HepG2 (cell line): ENCODE measurements around the gene MAPK14.

Source experiments
- BHLHE40 ChIP-seq: IDR thresholded peaks from 2 replicates; pipeline ENCODE4 v1.6.1; 2011; ENCODE audit warnings: low read length, improper control_type of control experiment
- BRD4 ChIP-seq: sonication (generic); formaldehyde crosslinking; IDR thresholded peaks from 2 replicates; pipeline ENCODE4 v1.4.0; 2020; ENCODE audit warnings: missing genetic modification reagents
- CREB1 ChIP-seq, 2 experiments: fragments of 450-650 bp in 1 of 2; IDR thresholded peaks; 2 replicates each; pipeline ENCODE4 v1.6.1; 2016 to 2017; ENCODE audit warnings: control low read depth in 1 of 2, mild to moderate bottlenecking in 1 of 2, missing compliant biosample characterization in 1 of 2, missing genetic modification characterization in 1 of 2
- MED1 ChIP-seq: sonication (generic); formaldehyde crosslinking; IDR thresholded peaks from 2 replicates; pipeline ENCODE4 v1.4.0; 2020; ENCODE audit warnings: missing genetic modification reagents
- NR2C2 ChIP-seq: sonication (generic); formaldehyde crosslinking; IDR thresholded peaks from 2 replicates; pipeline ENCODE4 v1.4.0; 2020; ENCODE audit warnings: missing genetic modification reagents, mild to moderate bottlenecking, moderate library complexity, borderline replicate concordance
- POLR2AphosphoS5 ChIP-seq: IDR thresholded peaks from 2 replicates; pipeline ENCODE4 v1.6.1; 2012; ENCODE audit warnings: low read depth, low read length
- RELA ChIP-seq: sonication (generic); formaldehyde crosslinking; IDR thresholded peaks from 2 replicates; pipeline ENCODE4 v1.4.0; 2020; ENCODE audit warnings: missing genetic modification reagents
- SRY ChIP-seq: sonication (generic); formaldehyde crosslinking; IDR thresholded peaks from 2 replicates; pipeline ENCODE4 v1.8.0; 2022; ENCODE audit warnings: mild to moderate bottlenecking, missing genetic modification reagents
- ZNF282 ChIP-seq: fragments of 450-650 bp; IDR thresholded peaks from 2 replicates; pipeline ENCODE4 v1.6.1; 2018; ENCODE audit not compliant: partially characterized antibody

GRCh38 chr6:36062247-36062646 is 34.6 kb downstream of the MAPK14 start:
- TF ChIP-seq ZNF282 (no peak), BHLHE40 (no peak), NR2C2 (CRISPR knock-in tag) (no peak), SRY (CRISPR knock-in tag) (no peak), CREB1 (IDR thresholded peaks at IDR 0.05) (no peak), CREB1 (CRISPR knock-in tag; IDR thresholded peaks at IDR 0.05) (no peak), MED1 (CRISPR knock-in tag) (no peak), POLR2AphosphoS5 (no peak), BRD4 (CRISPR knock-in tag) (no peak), RELA (CRISPR knock-in tag) (no peak)
